Testis (tissue), 3 donors: Measurements from ENCODE around the gene SLC17A2. TPM values are rescaled to one million over a fixed set of nuclear protein-coding genes. Genes with fewer than 3 reads are reported as not detected.
"Not testable (repeated sequence)": the region's sequence is repeated elsewhere in the genome, so short reads cannot be mapped to it uniquely, and the experiment has no call there.

Source experiments
- DNase-seq: peaks from one replicate; pipeline ENCODE4 v3.0.0-alpha.2; 2019
- H3K27ac ChIP-seq, 2 donors: fragments of 200-600 bp; sonication (generic); one replicate each; pipeline ENCODE4 v1.5.1; 2019
- H3K27me3 ChIP-seq: fragments of 200-600 bp; sonication (generic); one replicate; pipeline ENCODE4 v1.5.1; 2019
- H3K36me3 ChIP-seq: fragments of 200-600 bp; sonication (generic); one replicate; pipeline ENCODE4 v1.5.1; 2017; ENCODE audit warnings: low read depth; ENCODE audit errors: missing control alignments
- H3K4me1 ChIP-seq: fragments of 200-600 bp; sonication (generic); one replicate; pipeline ENCODE4 v1.5.1; 2019
- H3K4me3 ChIP-seq, 2 donors: fragments of 200-600 bp; sonication (generic); one replicate each; pipeline ENCODE4 v1.5.1; 2017 to 2019
- H3K9me3 ChIP-seq: fragments of 200-600 bp; sonication (generic); one replicate; pipeline ENCODE4 v1.5.1; 2017
- POLR2A ChIP-seq: fragments of 450-650 bp; IDR thresholded peaks from one replicate; pipeline ENCODE4 v1.6.1; 2017; ENCODE audit warnings: antibody characterized with exemption, mild to moderate bottlenecking, moderate library complexity
- WGBS, 2 donors: methylation state at CpG; one replicate each; pipeline ENCODE4 v1.1.5; 2018; 5-methylcytosine and 5-hydroxymethylcytosine counted together
- intact Hi-C: fragments of 100-400 bp; cut with DNase I; formaldehyde crosslinking; loops from one replicate; pipeline ENCODE4 v1.15.1; 2023; ENCODE audit warnings: low total_unique reads
- polyA plus RNA-seq: library from polyadenylated mRNA; stranded (reverse); fragments of 350-450 nt; fragmentation: Illumina TruSeq; extraction: RNeasy Lipid Tissue Mini Kit (QIAGEN cat#74804); gene quantifications from one replicate; pipeline ENCODE4 v1.2.3, GENCODE V29; 2014; ENCODE audit warnings: low read depth, low replicate concordance; ENCODE audit not compliant: insufficient read depth
- total RNA-seq, 2 donors: library from RNA; depleted of rRNA; stranded (reverse); fragments of >200 nt; gene quantifications; one replicate each; pipeline ENCODE4 v1.2.3, GENCODE V29; 2016
- TF ChIP-seq, protein P1 (sequence below), 3 experiments: fragments of 450-650 bp in 2 of 3; fragments of 200-600 bp in 1 of 3; sonication (generic) in 1 of 3; IDR thresholded peaks; one replicate each; pipeline ENCODE4 v1.5.1; 2016 to 2019; ENCODE audit warnings: antibody characterized with exemption in 3 of 3, mild to moderate bottlenecking in 2 of 3, moderate library complexity in 1 of 3

SLC17A2 gene
- total and polyA plus RNA-seq, 3 donors from 2014 or later: 0.17 to 0.50 (median 0.31) TPM

DNA sequence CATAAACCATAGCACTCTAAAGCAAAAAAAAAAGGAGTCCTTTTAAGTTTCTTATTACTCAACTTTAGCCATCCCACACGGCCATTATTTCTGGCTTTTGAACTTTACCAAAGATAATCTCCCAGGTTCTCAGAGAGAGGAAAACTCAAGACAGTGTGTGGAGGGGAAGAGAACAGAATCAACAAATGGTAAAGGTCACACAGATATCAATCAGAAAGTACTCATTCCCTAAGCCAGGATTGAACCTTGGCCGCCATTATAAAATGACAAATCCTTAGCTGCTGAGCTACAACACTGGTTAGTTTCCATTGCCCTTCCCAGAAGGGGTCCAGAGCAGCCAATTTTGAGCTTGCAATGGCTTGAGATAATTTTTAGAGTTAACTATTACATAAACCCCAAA is 22.0 kb upstream of the SLC17A2 start:
- Histone ChIP-seq H3K27me3 (no peaks in the 10 kb centered on the region), H3K27ac (no peak overlapping the region), H3K4me3 (no peak overlapping the region), H3K9me3 (no peaks in the 10 kb centered on the region), H3K4me1 (no peaks in the 10 kb centered on the region), H3K36me3 (no peaks in the 10 kb centered on the region)
- TF ChIP-seq, protein P1, sequence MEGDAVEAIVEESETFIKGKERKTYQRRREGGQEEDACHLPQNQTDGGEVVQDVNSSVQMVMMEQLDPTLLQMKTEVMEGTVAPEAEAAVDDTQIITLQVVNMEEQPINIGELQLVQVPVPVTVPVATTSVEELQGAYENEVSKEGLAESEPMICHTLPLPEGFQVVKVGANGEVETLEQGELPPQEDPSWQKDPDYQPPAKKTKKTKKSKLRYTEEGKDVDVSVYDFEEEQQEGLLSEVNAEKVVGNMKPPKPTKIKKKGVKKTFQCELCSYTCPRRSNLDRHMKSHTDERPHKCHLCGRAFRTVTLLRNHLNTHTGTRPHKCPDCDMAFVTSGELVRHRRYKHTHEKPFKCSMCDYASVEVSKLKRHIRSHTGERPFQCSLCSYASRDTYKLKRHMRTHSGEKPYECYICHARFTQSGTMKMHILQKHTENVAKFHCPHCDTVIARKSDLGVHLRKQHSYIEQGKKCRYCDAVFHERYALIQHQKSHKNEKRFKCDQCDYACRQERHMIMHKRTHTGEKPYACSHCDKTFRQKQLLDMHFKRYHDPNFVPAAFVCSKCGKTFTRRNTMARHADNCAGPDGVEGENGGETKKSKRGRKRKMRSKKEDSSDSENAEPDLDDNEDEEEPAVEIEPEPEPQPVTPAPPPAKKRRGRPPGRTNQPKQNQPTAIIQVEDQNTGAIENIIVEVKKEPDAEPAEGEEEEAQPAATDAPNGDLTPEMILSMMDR (IDR thresholded peaks at IDR 0.05): no peak
- TF ChIP-seq POLR2A: no peak
- no peak for DNase-seq
- intact Hi-C loops: no loop called here
- 81 to 86% methylated on average over 2 of the region's 2 CpGs for WGBS, 2 donors

DNA sequence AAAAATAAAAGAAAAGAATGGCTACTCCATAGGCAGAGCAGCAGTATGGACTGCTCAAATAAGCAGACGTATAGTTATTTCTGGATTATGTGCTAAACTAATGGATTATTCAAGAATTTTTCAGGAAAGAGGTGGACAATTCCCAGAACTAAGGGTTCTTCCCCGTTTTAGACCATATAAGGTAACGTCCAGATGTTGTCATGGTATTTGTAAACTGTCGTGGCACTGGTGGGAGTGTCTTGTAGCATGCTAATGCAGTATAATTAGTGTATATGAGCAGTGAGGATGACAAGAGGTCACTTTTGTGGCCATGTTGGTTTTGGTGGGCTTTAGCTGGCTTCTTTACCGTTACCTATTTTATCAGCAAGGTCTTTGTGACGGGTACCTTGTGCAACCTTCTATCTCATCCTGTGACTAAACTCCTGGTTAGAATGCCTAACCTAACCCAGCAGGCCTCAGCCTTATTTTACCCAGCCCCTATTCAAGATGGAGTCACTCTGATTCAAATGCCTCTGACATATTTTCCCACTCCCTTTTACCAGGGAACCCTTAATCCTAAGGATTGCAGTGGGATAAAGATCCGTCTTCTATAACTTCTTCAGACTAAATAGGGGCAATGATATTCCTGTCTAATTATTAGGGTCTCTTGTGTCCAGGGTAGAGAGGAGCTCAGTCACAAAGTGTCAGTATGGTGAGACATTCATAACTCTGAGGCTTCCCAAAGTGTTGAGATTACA is 21.0 kb upstream of the SLC17A2 start:
- H3K4me1 ChIP-seq: no peaks in the 10 kb centered on the region
- no peak for DNase-seq
- 83 to 90% methylated on average over 7 of the region's 7 CpGs for WGBS, 2 donors
- H3K27me3 ChIP-seq: no peaks in the 10 kb centered on the region
- intact Hi-C loops: no loop called here
- no peak overlapping the region for H3K4me3 ChIP-seq
- H3K9me3 ChIP-seq: no peaks in the 10 kb centered on the region
- H3K36me3 ChIP-seq: no peaks in the 10 kb centered on the region
- no peak for TF ChIP-seq POLR2A
- TF ChIP-seq, protein P1 (IDR thresholded peaks at IDR 0.05): no peak
- H3K27ac ChIP-seq: no peak overlapping the region

DNA sequence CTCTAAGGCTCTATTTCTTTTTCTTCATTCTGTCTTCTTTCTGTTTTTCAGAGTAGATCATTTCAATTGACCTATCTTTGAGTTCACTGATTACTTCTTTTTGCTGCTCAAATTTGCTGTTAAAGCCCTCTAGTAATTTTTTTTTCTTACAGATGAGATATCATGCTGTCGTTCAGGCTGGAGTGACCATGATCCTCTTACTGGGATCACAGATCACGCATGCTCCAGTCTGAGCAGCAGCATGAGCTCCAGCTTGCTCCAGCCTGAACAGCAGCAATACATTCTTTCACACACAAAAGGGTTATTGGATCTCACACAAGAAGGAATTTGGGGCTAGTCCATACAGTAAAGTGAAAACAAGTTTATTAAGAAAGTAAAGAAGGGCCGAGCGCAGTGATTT is 19.8 kb upstream of the SLC17A2 start:
- intact Hi-C loops: no loop called here
- H3K27me3 ChIP-seq: no peaks in the 10 kb centered on the region
- H3K4me3 ChIP-seq: no peak overlapping the region
- H3K4me1 ChIP-seq: no peaks in the 10 kb centered on the region
- H3K27ac ChIP-seq: no peak overlapping the region
- TF ChIP-seq, protein P1 (IDR thresholded peaks at IDR 0.05): no peak
- TF ChIP-seq POLR2A: no peak
- WGBS, 2 donors: 66 to 85% methylated on average over 4 of the region's 4 CpGs
- H3K9me3 ChIP-seq: no peaks in the 10 kb centered on the region
- DNase-seq: no peak
- no peaks in the 10 kb centered on the region for H3K36me3 ChIP-seq

DNA sequence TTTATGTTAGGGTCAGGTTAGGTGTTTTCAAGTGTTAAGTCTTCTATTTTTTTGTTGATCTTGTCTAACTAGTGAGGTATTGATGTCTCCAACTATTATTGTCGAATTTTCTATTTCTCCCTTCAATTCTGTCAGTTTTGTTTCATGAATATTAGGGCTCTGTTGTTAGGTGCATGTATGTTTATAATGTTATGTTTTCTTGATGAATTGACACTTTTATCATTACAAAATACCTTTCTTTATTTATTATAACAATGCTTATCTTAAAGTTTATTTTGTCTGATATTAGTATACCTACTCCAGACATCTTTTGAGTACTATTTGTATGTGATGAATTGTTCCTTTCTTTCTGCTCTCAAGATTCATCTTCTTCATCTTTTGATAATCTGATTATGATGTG is 19.2 kb upstream of the SLC17A2 start:
- no peak overlapping the region for H3K4me3 ChIP-seq
- no peak overlapping the region for H3K27ac ChIP-seq
- no peaks in the 10 kb centered on the region for H3K9me3 ChIP-seq
- no peaks in the 10 kb centered on the region for H3K36me3 ChIP-seq
- H3K27me3 ChIP-seq: no peaks in the 10 kb centered on the region
- 93 to 97% methylated on average over 1 of the region's 1 CpG for WGBS, 2 donors
- intact Hi-C loops: no loop called here
- TF ChIP-seq, protein P1 (IDR thresholded peaks at IDR 0.05): no peak
- TF ChIP-seq POLR2A: no peak
- no peaks in the 10 kb centered on the region for H3K4me1 ChIP-seq
- no peak for DNase-seq

DNA sequence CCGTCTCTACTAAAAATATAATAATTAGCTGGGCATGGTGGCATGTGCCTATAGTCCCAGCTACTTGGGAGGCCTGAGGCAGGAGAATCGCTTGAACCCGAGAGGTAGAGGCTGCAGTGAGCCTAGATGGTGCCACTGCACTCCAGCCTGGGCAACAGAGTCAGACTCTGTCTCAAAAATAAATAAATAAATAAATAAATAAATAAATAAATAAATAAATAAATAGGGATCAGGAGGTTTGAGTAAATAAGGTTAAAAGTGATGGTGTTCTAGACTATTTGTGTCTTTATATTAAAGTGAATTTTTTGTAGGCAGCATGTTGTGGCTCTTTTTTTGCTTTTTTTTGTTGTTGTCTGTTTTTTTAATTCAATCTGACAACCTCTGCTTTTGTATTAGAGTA is 17.0 kb upstream of the SLC17A2 start:
- H3K27me3 ChIP-seq, H3K27ac ChIP-seq, DNase-seq, H3K36me3 ChIP-seq, H3K4me3 ChIP-seq, H3K9me3 ChIP-seq, intact Hi-C loops, H3K4me1 ChIP-seq: not testable (repeated sequence)
- WGBS, 2 donors: 93 to 97% methylated on average over 3 of the region's 3 CpGs
